ENCODE data around the gene S100A7A.

Gene S100A7A

DNA sequence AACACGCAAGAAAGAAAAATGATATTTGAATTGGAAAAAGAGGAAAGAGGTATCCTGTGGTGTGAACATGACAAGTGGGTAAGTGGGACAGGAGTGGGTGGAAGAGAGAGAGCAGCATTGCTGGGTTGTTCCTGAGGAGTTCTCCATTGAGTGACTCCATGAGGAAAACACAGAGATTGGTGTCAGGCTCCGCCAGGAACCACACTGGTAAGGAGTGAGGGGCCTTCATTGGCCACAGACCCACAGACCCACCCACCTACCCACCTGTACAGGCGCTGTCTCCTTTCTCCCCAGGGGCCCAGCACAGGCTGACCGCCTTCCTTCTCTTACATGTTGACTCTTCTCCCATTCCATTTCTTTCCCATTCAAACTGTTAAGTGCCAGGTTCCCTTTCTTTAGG is 20.9 kb downstream of the S100A7A start:
- Histone ChIP-seq H3K4me2 (ENCODE audit: low read length) (no peak overlapping the region), H3F3A (ENCODE audit: control insufficient read depth, insufficient read depth) (no peaks in the 10 kb centered on the region), H3K4me3 (ENCODE audit: low read length) (no peak overlapping the region), H3K27me3 (ENCODE audit: control insufficient read depth, low read length) (no peaks in the 10 kb centered on the region), H3K27ac (ENCODE audit: low read depth, low read length) (no peak overlapping the region), H3K9me2 (replicated peaks; ENCODE audit: control insufficient read depth, low read length) (no peaks in the 10 kb centered on the region), H3K9me3 (ENCODE audit: control insufficient read depth, insufficient read depth, low read length) (no peaks in the 10 kb centered on the region), H3K36me3 (ENCODE audit: control insufficient read depth, low read length) (no peaks in the 10 kb centered on the region), H4K20me1 (ENCODE audit: control insufficient read depth, insufficient read depth, low read depth, low read length) (no peaks in the 10 kb centered on the region), H3K79me2 (ENCODE audit: control insufficient read depth, low read length) (no peaks in the 10 kb centered on the region), H3K4me1 (ENCODE audit: control insufficient read depth, low read length) (no peaks in the 10 kb centered on the region)
- TF ChIP-seq EZH2phosphoT487 (IDR thresholded peaks at IDR 0.05; ENCODE audit: borderline replicate concordance, low read length), result no peak
- TF ChIP-seq, protein P1, sequence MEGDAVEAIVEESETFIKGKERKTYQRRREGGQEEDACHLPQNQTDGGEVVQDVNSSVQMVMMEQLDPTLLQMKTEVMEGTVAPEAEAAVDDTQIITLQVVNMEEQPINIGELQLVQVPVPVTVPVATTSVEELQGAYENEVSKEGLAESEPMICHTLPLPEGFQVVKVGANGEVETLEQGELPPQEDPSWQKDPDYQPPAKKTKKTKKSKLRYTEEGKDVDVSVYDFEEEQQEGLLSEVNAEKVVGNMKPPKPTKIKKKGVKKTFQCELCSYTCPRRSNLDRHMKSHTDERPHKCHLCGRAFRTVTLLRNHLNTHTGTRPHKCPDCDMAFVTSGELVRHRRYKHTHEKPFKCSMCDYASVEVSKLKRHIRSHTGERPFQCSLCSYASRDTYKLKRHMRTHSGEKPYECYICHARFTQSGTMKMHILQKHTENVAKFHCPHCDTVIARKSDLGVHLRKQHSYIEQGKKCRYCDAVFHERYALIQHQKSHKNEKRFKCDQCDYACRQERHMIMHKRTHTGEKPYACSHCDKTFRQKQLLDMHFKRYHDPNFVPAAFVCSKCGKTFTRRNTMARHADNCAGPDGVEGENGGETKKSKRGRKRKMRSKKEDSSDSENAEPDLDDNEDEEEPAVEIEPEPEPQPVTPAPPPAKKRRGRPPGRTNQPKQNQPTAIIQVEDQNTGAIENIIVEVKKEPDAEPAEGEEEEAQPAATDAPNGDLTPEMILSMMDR (IDR thresholded peaks at IDR 0.05; ENCODE audit: low read depth, low read length, poor library complexity, severe bottlenecking), result no peak

DNA sequence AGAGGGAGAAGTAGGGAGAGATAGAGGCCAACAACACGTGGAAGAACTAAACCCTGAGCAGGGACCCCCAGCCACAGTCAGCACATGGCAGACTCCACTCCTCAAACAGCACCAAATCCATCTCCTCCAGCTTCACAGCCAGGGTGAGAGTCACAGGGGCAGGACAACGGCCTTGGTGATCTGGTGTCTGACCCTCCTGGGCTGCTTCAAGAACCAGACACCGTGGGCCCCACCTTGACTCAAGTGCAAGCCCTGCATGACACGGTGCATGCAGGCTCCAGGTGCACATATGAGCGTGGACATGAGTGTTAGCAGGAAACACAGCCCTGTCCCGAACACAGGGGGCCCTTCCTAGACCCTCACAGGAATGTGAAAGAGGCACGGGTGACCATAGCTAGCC is 22.3 kb downstream of the S100A7A start:
- no peaks in the 10 kb centered on the region for H3F3A ChIP-seq (ENCODE audit: control insufficient read depth, insufficient read depth)
- no peak overlapping the region for H3K4me2 ChIP-seq (ENCODE audit: low read length)
- no peaks in the 10 kb centered on the region for H3K9me2 ChIP-seq (replicated peaks; ENCODE audit: control insufficient read depth, low read length)
- no peak overlapping the region for H3K27ac ChIP-seq (ENCODE audit: low read depth, low read length)
- no peaks in the 10 kb centered on the region for H3K4me1 ChIP-seq (ENCODE audit: control insufficient read depth, low read length)
- H4K20me1 ChIP-seq (ENCODE audit: control insufficient read depth, insufficient read depth, low read depth, low read length), result no peaks in the 10 kb centered on the region
- TF ChIP-seq, protein P1 (IDR thresholded peaks at IDR 0.05; ENCODE audit: low read depth, low read length, poor library complexity, severe bottlenecking), result no peak
- no peak for TF ChIP-seq EZH2phosphoT487 (IDR thresholded peaks at IDR 0.05; ENCODE audit: borderline replicate concordance, low read length)
- no peak overlapping the region for H3K4me3 ChIP-seq (ENCODE audit: low read length)
- H3K36me3 ChIP-seq (ENCODE audit: control insufficient read depth, low read length), result no peaks in the 10 kb centered on the region
- H3K79me2 ChIP-seq (ENCODE audit: control insufficient read depth, low read length), result no peaks in the 10 kb centered on the region
- H3K27me3 ChIP-seq (ENCODE audit: control insufficient read depth, low read length), result no peaks in the 10 kb centered on the region
- H3K9me3 ChIP-seq (ENCODE audit: control insufficient read depth, insufficient read depth, low read length), result no peaks in the 10 kb centered on the region

DNA sequence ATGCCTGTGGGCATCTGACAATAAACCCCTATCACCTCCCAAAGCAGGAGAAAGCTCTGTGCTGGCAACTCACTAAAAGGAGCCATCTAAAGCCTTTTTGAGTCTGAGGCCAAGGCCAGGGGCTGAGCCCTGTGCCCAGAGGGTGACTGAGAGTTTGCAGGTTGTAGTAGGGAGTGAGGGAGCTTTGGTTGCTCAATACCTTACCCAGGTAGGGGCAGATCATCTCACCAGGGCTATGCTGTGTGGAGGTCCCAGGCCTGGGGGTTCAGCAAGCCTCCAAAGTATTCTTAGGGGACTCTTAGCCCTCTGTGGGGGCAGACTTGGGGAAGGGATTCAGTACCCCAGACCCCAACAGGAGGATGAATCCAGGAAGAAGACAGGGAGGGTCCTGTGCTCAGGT is 23.0 kb downstream of the S100A7A start:
- no peaks in the 10 kb centered on the region for H3K4me1 ChIP-seq (ENCODE audit: control insufficient read depth, low read length)
- no peak overlapping the region for H3K4me3 ChIP-seq (ENCODE audit: low read length)
- no peaks in the 10 kb centered on the region for H4K20me1 ChIP-seq (ENCODE audit: control insufficient read depth, insufficient read depth, low read depth, low read length)
- no peaks in the 10 kb centered on the region for H3K9me3 ChIP-seq (ENCODE audit: control insufficient read depth, insufficient read depth, low read length)
- H3K27ac ChIP-seq (ENCODE audit: low read depth, low read length), result no peak overlapping the region
- no peaks in the 10 kb centered on the region for H3K27me3 ChIP-seq (ENCODE audit: control insufficient read depth, low read length)
- H3K9me2 ChIP-seq (replicated peaks; ENCODE audit: control insufficient read depth, low read length), result no peaks in the 10 kb centered on the region
- H3K79me2 ChIP-seq (ENCODE audit: control insufficient read depth, low read length), result no peaks in the 10 kb centered on the region
- no peaks in the 10 kb centered on the region for H3F3A ChIP-seq (ENCODE audit: control insufficient read depth, insufficient read depth)
- no peaks in the 10 kb centered on the region for H3K36me3 ChIP-seq (ENCODE audit: control insufficient read depth, low read length)
- no peak overlapping the region for H3K4me2 ChIP-seq (ENCODE audit: low read length)
- TF ChIP-seq, protein P1 (IDR thresholded peaks at IDR 0.05; ENCODE audit: low read depth, low read length, poor library complexity, severe bottlenecking), result no peak
- no peak for TF ChIP-seq EZH2phosphoT487 (IDR thresholded peaks at IDR 0.05; ENCODE audit: borderline replicate concordance, low read length)
